OCI-LY3 (cell line): ENCODE measurements around the gene HOXA4.

Source experiments
- H2AFZ ChIP-seq: fragments of 200-600, 300-600 bp; shearing (Covaris generic); 2 replicates; pipeline ENCODE4 v1.6.0; 2014; ENCODE audit warnings: antibody characterized with exemption, low read depth, low read length
- H3K27ac ChIP-seq: fragments of 200-600, 300-600 bp; sonication (generic); 2 replicates; pipeline ENCODE4 v1.5.1; 2014; ENCODE audit warnings: mild to moderate bottlenecking, low read length, moderate library complexity, mixed read lengths
- H3K27me3 ChIP-seq: fragments of 200-600, 300-600 bp; sonication (generic); 2 replicates; pipeline ENCODE4 v1.6.1; 2014; ENCODE audit warnings: low read depth, low read length, mixed read lengths
- H3K36me3 ChIP-seq: fragments of 200-600, 300-600 bp; sonication (generic); replicated peaks from 2 replicates; pipeline ENCODE3; 2014; ENCODE audit warnings: low read depth, low read length, mixed read lengths
- H3K4me1 ChIP-seq: fragments of 300-600, 200-600 bp; sonication (generic); 2 replicates; pipeline ENCODE4 v1.6.1; 2014; ENCODE audit warnings: low read length, mixed read lengths
- H3K4me2 ChIP-seq: fragments of 200-600, 300-600 bp; sonication (generic); 2 replicates; pipeline ENCODE4 v1.6.1; 2014; ENCODE audit warnings: low read length, mixed read lengths
- H3K4me3 ChIP-seq: fragments of 300-600, 200-600 bp; sonication (generic); 2 replicates; pipeline ENCODE4 v1.5.1; 2014; ENCODE audit warnings: antibody characterized with exemption, mild to moderate bottlenecking, low read length, moderate library complexity
- H3K79me2 ChIP-seq: fragments of 300-600, 200-600 bp; shearing (Covaris generic); 2 replicates; pipeline ENCODE4 v1.6.1; 2014; ENCODE audit warnings: mild to moderate bottlenecking, low read length, mixed read lengths
- H3K9ac ChIP-seq: fragments of 300-600, 200-600 bp; shearing (Covaris generic); 2 replicates; pipeline ENCODE4 v1.6.0; 2014; ENCODE audit warnings: mild to moderate bottlenecking, low read length, moderate library complexity
- H3K9me3 ChIP-seq: fragments of 200-600, 300-600 bp; shearing (Covaris generic); 2 replicates; pipeline ENCODE4 v1.6.1; 2014; ENCODE audit warnings: low read length, mixed read lengths; ENCODE audit not compliant: insufficient read depth
- H4K20me1 ChIP-seq: fragments of 200-600, 300-600 bp; sonication (generic); 2 replicates; pipeline ENCODE4 v1.6.1; 2016; ENCODE audit warnings: low read length, mixed read lengths; ENCODE audit not compliant: insufficient read depth
- CTCF ChIP-seq: fragments of 200-600, 300-600 bp; sonication (generic); IDR thresholded peaks from 2 replicates; pipeline ENCODE4 v1.5.1; 2014; ENCODE audit warnings: antibody characterized with exemption, low read length, low read depth
- EZH2phosphoT487 ChIP-seq: fragments of 200-600 bp; shearing (Covaris generic); IDR thresholded peaks from 2 replicates; pipeline ENCODE4 v1.6.1; 2018; ENCODE audit warnings: antibody characterized with exemption, mixed run types, low read depth

The HOXA4 gene

DNA sequence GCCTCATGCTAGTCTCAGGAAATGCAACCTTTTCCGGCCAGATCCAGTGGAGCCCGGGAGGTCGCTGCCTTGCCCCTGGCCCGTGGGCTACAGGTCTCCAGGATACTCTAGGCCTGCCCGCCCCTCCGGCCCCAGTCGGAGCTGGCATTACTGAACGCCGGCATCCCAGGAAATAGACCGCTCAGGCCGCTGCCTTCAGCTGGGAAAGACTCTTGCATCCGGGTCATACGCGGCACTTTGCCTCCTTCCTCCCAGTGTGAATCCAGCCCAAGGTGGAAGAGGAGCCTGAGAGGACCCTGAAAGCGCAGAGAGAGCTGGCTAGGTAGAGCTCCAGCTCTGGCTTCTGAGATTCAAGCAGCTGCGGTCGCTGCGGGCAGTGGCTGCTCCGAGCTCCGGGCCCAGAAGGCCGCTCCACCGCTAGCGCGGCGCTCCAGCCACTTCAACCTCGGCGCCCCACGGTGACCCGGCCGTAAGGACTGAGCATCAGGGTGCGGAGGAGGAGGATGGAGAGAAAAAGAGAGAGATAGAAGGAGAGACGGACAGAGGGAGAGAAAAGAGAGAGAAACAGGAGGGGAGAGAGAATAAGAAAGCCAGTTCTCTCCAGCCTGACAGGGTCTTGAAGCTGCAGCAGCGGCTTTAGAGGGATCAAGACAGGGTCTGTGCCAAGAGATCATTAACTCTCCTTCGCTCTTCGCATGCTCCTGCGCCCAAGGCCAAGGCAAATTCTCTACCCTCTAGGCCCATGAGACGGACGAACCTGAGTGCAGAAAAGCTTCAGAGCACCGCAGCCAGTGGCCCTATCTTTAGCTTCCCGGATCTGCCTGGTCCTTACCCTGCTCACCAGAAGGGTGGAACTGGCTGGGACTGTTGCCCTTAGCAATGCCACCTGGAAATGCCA, 45.3 kb upstream of the HOXA4 start:
- H3K27me3 ChIP-seq = no peaks in the 10 kb centered on the region
- H2AFZ ChIP-seq = no peak overlapping the region
- H3K4me3 ChIP-seq = no peak overlapping the region
- H3K27ac ChIP-seq = no peak overlapping the region
- no peaks in the 10 kb centered on the region for H3K9me3 ChIP-seq
- H4K20me1 ChIP-seq = no peaks in the 10 kb centered on the region
- no peak overlapping the region for H3K4me2 ChIP-seq
- H3K79me2 ChIP-seq = no peaks in the 10 kb centered on the region
- no peaks in the 10 kb centered on the region for H3K4me1 ChIP-seq
- H3K36me3 ChIP-seq = no peaks in the 10 kb centered on the region
- TF ChIP-seq CTCF (no peak), EZH2phosphoT487 (no peak)
- no peak overlapping the region for H3K9ac ChIP-seq

DNA sequence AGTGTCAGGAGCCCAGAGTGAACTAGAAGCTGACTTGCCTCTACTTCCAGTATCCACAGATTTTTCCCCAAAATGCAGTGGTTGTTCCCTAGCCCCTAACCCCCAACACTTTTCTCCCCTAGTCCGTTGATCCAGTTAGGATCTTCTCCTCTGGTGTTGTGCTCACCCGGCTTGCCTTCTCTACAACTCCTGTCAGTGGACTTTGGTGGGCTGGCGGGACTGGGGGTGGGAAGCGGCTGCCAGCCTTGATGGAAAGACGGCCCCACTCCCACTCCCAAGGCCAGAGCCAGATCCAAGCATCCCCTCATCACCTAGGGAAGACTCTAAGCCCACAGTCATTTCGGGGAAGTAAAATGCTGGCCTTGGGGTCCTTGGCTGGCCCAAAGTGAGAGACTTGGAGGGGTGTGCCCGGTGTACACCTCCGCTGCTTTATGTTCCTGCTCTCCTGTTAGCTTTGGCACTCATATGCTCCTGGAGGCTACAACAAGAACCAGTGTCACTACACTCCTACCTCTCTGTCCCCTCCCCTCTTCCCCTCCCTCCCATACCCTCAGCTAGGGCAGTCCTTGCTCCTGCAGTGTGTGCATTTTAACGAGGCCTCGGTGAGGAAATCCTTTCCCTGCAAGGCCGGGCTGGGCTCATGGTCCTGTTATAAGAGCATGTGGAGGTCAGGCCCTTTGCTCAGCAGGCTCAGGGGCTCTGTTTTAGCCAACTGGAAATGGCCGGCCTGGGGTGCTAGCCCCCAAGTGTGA, 44.5 kb upstream of the HOXA4 start:
- H3K27me3 ChIP-seq = no peaks in the 10 kb centered on the region
- H3K36me3 ChIP-seq = no peaks in the 10 kb centered on the region
- no peak overlapping the region for H3K9ac ChIP-seq
- no peak overlapping the region for H3K4me2 ChIP-seq
- H3K4me3 ChIP-seq = no peak overlapping the region
- TF ChIP-seq EZH2phosphoT487 (no peak), CTCF (no peak)
- no peak overlapping the region for H3K27ac ChIP-seq
- H3K4me1 ChIP-seq = no peaks in the 10 kb centered on the region
- no peak overlapping the region for H2AFZ ChIP-seq
- no peaks in the 10 kb centered on the region for H3K79me2 ChIP-seq
- no peaks in the 10 kb centered on the region for H3K9me3 ChIP-seq
- no peaks in the 10 kb centered on the region for H4K20me1 ChIP-seq

- Histone ChIP-seq H3K27me3 (no peaks in the 10 kb centered on the region), H3K4me2 (no peak within 1 kb of the TSS), H4K20me1 (no peaks in the 10 kb centered on the region), H2AFZ (no peak within 1 kb of the TSS), H3K4me1 (no peaks in the 10 kb centered on the region), H3K36me3 (no peaks in the 10 kb centered on the region), H3K27ac (no peak within 1 kb of the TSS), H3K79me2 (no peaks in the 10 kb centered on the region), H3K9me3 (no peaks in the 10 kb centered on the region), H3K4me3 (no peak within 1 kb of the TSS), H3K9ac (no peak within 1 kb of the TSS)
- no peak for TF ChIP-seq CTCF
These were observed 43.7 kb upstream of the HOXA4 start, which contains the start of gene HOXA10 for GRCh38 chr7:27173956-27174873. Gene HOXA10, minus strand, starts transcription at chr7:27174320. Its CDS starts 14 bp downstream, at chr7:27174306.
